ENCODE data around the gene NRN1. TPM values are rescaled to one million over a fixed set of nuclear protein-coding genes. Genes with fewer than 3 reads are reported as not detected.
A peak's percentile ranks its signal among the peaks of the same experiment; 100 is the strongest.

NRN1 gene
- polyA plus RNA-seq, 1 donor (not counting 4 experiments of a cell fraction or from before 2014, with no cell fraction given), result 5.7 TPM

DNA sequence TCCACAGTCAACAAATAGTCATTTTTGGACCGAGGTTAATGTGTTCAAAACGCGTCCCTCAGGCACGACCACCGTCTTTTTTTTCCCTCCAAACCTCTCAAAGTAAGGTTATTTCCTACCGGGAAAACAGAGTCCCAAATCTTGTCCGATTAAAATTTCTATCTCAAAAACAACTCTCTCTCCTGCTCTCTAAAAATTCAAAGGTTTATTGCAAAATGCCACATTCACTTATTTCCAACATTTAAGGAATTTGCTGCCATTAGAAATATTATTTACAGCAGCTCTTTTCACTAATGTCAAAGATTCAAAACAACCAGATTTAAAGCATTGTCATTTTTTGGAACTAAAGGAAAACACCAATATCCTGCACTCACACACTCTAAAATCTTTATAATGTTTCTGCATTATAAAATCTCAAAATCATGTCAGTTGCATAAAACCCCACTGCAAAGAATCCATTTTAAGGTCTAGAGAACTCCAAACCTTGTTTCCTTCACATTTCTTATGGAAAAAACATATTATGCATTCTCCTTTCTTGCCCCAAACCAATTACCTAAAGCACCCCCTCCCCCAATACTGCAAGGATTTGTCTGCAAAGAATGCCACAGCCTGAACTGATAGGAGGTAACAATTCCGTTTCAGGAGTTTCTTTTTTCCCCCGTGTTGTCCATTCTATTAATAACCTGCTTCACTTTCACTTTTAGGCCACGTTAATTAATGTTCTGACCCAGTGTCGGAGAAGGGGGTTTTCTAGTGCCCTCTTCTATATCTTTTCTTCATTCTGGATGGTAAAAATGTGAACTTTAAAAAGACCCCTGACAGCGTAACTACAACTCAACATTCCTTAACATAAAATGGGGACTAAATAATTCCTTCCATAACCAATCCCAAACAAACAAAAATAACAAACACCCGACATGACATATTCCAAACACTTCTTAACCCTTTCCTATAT lies 1.4 kb downstream of the NRN1 start:
- Histone ChIP-seq H3K27me3 (ENCODE audit: control insufficient read depth, extremely low read depth, insufficient read depth, low read length) (peaks cover 94% of the 10 kb centered on the region), H3K9me1 (ENCODE audit: control insufficient read depth, extremely low read depth, insufficient read depth, low read length) (no peaks in the 10 kb centered on the region), H3K27ac (ENCODE audit: control insufficient read depth, insufficient read depth, low read length) (no peak overlapping the region), H3K9me3 (ENCODE audit: control insufficient read depth, low read depth, low read length) (peaks cover 10% of the 10 kb centered on the region), H3K4me1 (ENCODE audit: control insufficient read depth, extremely low read depth, insufficient read depth, low read length) (no peaks in the 10 kb centered on the region), H4K20me1 (ENCODE audit: control insufficient read depth, extremely low read depth, insufficient read depth, low read length) (no peaks in the 10 kb centered on the region), H3K4me2 (ENCODE audit: control insufficient read depth, extremely low read depth, insufficient read depth, low read depth, low read length) (peak overlapping the region; percentile 54), H2AFZ (ENCODE audit: control insufficient read depth, low read length) (no peak overlapping the region), H3K79me2 (ENCODE audit: control insufficient read depth, insufficient read depth, low read length) (no peaks in the 10 kb centered on the region), H3K36me3 (ENCODE audit: control insufficient read depth in 2 of 2, extremely low read depth in 1 of 2, insufficient read depth in 2 of 2, low read length in 2 of 2) (no peaks in the 10 kb centered on the region), H3K9ac (ENCODE audit: control insufficient read depth, extremely low read depth, insufficient read depth, low read length) (no peak overlapping the region), H3K4me3 (ENCODE audit: control insufficient read depth in 2 of 3, extremely low read depth in 1 of 3, insufficient read depth in 2 of 3, low read depth in 1 of 3, low read length in 3 of 3) (peak overlapping the region in 2 of 3 experiments; percentile 36 to 58)
- no peak for FAIRE-seq
- dilution Hi-C loops (cut with MboI; ENCODE audit: extremely low pct_ligation_motif_present, low sequenced_read_pairs), result no loop called here
- TF ChIP-seq EZH2 (IDR thresholded peaks at IDR 0.05; ENCODE audit: low read length), result no peak
- TF ChIP-seq, protein P1, sequence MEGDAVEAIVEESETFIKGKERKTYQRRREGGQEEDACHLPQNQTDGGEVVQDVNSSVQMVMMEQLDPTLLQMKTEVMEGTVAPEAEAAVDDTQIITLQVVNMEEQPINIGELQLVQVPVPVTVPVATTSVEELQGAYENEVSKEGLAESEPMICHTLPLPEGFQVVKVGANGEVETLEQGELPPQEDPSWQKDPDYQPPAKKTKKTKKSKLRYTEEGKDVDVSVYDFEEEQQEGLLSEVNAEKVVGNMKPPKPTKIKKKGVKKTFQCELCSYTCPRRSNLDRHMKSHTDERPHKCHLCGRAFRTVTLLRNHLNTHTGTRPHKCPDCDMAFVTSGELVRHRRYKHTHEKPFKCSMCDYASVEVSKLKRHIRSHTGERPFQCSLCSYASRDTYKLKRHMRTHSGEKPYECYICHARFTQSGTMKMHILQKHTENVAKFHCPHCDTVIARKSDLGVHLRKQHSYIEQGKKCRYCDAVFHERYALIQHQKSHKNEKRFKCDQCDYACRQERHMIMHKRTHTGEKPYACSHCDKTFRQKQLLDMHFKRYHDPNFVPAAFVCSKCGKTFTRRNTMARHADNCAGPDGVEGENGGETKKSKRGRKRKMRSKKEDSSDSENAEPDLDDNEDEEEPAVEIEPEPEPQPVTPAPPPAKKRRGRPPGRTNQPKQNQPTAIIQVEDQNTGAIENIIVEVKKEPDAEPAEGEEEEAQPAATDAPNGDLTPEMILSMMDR (optimal IDR thresholded peaks at IDR 0.05 in 1 of 3, IDR thresholded peaks at IDR 0.05 in 1 of 3, conservative IDR thresholded peaks at IDR 0.05 in 1 of 3; ENCODE audit: extremely low read depth in 1 of 3, insufficient read depth in 2 of 3, low read length in 3 of 3), result no peak
- no peak for DNase-seq (ENCODE audit: low read depth, low spot score)

DNA sequence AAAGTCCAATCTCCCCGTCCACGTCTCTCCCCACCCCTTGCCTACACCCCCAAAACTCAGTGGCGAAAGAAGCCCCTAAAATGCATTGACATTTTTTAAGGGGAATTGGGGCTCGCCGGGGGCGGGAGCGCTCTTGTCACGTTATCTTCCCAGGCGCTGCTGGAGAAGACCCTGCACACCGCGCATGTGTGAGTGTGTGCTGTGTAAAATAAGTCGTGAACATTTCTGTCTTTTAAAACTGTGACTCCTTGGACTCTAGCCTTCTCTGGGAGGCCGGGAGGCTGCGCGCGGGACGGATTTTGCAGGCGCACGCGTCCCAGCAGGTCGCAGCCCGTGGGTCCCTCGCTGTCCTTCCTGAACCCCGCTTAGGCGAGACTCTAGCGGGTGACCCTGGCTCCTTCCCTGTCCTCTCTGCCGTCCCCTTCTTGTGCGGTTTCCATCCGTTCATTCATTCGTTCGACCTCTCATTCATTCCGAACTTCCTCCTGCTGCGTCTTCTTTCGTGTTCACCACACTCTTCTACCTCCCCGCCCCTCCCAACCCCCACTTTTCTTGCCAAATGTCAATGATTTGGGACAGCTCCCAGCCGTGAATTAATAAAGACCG lies 2.2 kb downstream of the NRN1 start:
- peak overlapping the region; percentile 58 for H2AFZ ChIP-seq (ENCODE audit: control insufficient read depth, low read length)
- H3K27ac ChIP-seq (ENCODE audit: control insufficient read depth, insufficient read depth, low read length), result no peak overlapping the region
- no peaks in the 10 kb centered on the region for H3K4me1 ChIP-seq (ENCODE audit: control insufficient read depth, extremely low read depth, insufficient read depth, low read length)
- TF ChIP-seq, protein P1 (optimal IDR thresholded peaks at IDR 0.05 in 1 of 3, IDR thresholded peaks at IDR 0.05 in 1 of 3, conservative IDR thresholded peaks at IDR 0.05 in 1 of 3; ENCODE audit: extremely low read depth in 1 of 3, insufficient read depth in 2 of 3, low read length in 3 of 3), result no peak
- TF ChIP-seq EZH2 (IDR thresholded peaks at IDR 0.05; ENCODE audit: low read length), result no peak
- H3K4me2 ChIP-seq (ENCODE audit: control insufficient read depth, extremely low read depth, insufficient read depth, low read depth, low read length), result peak overlapping the region; percentile 46
- H3K9me1 ChIP-seq (ENCODE audit: control insufficient read depth, extremely low read depth, insufficient read depth, low read length), result no peaks in the 10 kb centered on the region
- peaks cover 100% of the 10 kb centered on the region for H3K27me3 ChIP-seq (ENCODE audit: control insufficient read depth, extremely low read depth, insufficient read depth, low read length)
- peak overlapping the region in 2 of 3 experiments; percentile 36 to 58 for H3K4me3 ChIP-seq (ENCODE audit: control insufficient read depth in 2 of 3, extremely low read depth in 1 of 3, insufficient read depth in 2 of 3, low read depth in 1 of 3, low read length in 3 of 3)
- no peaks in the 10 kb centered on the region for H3K79me2 ChIP-seq (ENCODE audit: control insufficient read depth, insufficient read depth, low read length)
- H3K9me3 ChIP-seq (ENCODE audit: control insufficient read depth, low read depth, low read length), result peaks cover 11% of the 10 kb centered on the region
- no peak overlapping the region for H3K9ac ChIP-seq (ENCODE audit: control insufficient read depth, extremely low read depth, insufficient read depth, low read length)
- dilution Hi-C loops (cut with MboI; ENCODE audit: extremely low pct_ligation_motif_present, low sequenced_read_pairs), result no loop called here
- no peaks in the 10 kb centered on the region for H3K36me3 ChIP-seq (ENCODE audit: control insufficient read depth in 2 of 2, extremely low read depth in 1 of 2, insufficient read depth in 2 of 2, low read length in 2 of 2)
- FAIRE-seq, result no peak
- no peak for DNase-seq (ENCODE audit: low read depth, low spot score)
- H4K20me1 ChIP-seq (ENCODE audit: control insufficient read depth, extremely low read depth, insufficient read depth, low read length), result no peaks in the 10 kb centered on the region
